ENCODE results near the gene CLDN7.
A peak's percentile ranks its signal among the peaks of the same experiment; 100 is the strongest.

CLDN7 gene

GRCh38 chr17:7292729-7293128 is 30.5 kb upstream of the CLDN7 start:
- DNase-seq (ENCODE audit: low spot score) (no peak), ATAC-seq (ENCODE audit: low read depth) (no peak)
- Histone ChIP-seq H3K27me3 (ENCODE audit: insufficient read depth, poor library complexity, severe bottlenecking) (no peaks in the 10 kb centered on the region), H3K4me1 (ENCODE audit: insufficient read depth, poor library complexity, severe bottlenecking) (peaks cover 9% of the 10 kb centered on the region), H3K4me3 (ENCODE audit: severe bottlenecking) (no peak overlapping the region), H3K27ac (ENCODE audit: poor library complexity, severe bottlenecking) (peak overlapping the region; percentile 45), H3K9me3 (ENCODE audit: severe bottlenecking) (no peaks in the 10 kb centered on the region), H3K36me3 (ENCODE audit: low read depth) (no peaks in the 10 kb centered on the region)
- TF ChIP-seq, protein P1, sequence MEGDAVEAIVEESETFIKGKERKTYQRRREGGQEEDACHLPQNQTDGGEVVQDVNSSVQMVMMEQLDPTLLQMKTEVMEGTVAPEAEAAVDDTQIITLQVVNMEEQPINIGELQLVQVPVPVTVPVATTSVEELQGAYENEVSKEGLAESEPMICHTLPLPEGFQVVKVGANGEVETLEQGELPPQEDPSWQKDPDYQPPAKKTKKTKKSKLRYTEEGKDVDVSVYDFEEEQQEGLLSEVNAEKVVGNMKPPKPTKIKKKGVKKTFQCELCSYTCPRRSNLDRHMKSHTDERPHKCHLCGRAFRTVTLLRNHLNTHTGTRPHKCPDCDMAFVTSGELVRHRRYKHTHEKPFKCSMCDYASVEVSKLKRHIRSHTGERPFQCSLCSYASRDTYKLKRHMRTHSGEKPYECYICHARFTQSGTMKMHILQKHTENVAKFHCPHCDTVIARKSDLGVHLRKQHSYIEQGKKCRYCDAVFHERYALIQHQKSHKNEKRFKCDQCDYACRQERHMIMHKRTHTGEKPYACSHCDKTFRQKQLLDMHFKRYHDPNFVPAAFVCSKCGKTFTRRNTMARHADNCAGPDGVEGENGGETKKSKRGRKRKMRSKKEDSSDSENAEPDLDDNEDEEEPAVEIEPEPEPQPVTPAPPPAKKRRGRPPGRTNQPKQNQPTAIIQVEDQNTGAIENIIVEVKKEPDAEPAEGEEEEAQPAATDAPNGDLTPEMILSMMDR (IDR thresholded peaks at IDR 0.05; ENCODE audit: poor library complexity, severe bottlenecking): no peak

DNA sequence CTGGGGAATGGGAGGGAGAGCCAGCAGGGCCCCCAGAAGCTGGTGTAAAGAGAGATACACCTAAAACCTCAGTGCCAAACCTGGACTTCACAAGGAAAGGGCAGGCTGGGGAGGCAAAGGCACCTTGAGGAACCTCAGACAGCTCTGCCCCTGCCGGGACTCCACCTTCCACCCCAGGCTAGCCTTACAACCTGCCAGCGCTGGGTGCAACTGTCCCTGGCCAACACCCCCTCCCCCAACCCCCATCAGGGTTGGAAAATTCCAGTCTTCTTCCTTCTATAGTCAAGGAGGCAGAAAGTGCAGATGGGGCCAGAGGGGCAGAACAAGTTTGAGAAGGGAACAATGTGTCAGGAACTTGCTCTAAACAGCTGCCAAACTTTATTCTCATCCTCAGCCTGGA is 29.9 kb upstream of the CLDN7 start:
- Histone ChIP-seq H3K9me3 (ENCODE audit: severe bottlenecking) (no peaks in the 10 kb centered on the region), H3K4me3 (ENCODE audit: severe bottlenecking) (no peak overlapping the region), H3K36me3 (ENCODE audit: low read depth) (no peaks in the 10 kb centered on the region), H3K4me1 (ENCODE audit: insufficient read depth, poor library complexity, severe bottlenecking) (peaks cover 9% of the 10 kb centered on the region), H3K27me3 (ENCODE audit: insufficient read depth, poor library complexity, severe bottlenecking) (no peaks in the 10 kb centered on the region), H3K27ac (ENCODE audit: poor library complexity, severe bottlenecking) (no peak overlapping the region)
- TF ChIP-seq, protein P1 (IDR thresholded peaks at IDR 0.05; ENCODE audit: poor library complexity, severe bottlenecking): no peak
- no peak for DNase-seq (ENCODE audit: low spot score)
- ATAC-seq (ENCODE audit: low read depth): no peak

- Histone ChIP-seq H3K27me3 (ENCODE audit: insufficient read depth, poor library complexity, severe bottlenecking) (no peaks in the 10 kb centered on the region), H3K4me1 (ENCODE audit: insufficient read depth, poor library complexity, severe bottlenecking) (peaks cover 9% of the 10 kb centered on the region), H3K27ac (ENCODE audit: poor library complexity, severe bottlenecking) (no peak overlapping the region), H3K36me3 (ENCODE audit: low read depth) (no peaks in the 10 kb centered on the region), H3K9me3 (ENCODE audit: severe bottlenecking) (no peaks in the 10 kb centered on the region), H3K4me3 (ENCODE audit: severe bottlenecking) (no peak overlapping the region)
- TF ChIP-seq, protein P1 (IDR thresholded peaks at IDR 0.05; ENCODE audit: poor library complexity, severe bottlenecking): no peak
- no peak for DNase-seq (ENCODE audit: low spot score)
- no peak for ATAC-seq (ENCODE audit: low read depth)
These were observed 28.4 kb upstream of the CLDN7 start for GRCh38 chr17:7290685-7291084.

DNA sequence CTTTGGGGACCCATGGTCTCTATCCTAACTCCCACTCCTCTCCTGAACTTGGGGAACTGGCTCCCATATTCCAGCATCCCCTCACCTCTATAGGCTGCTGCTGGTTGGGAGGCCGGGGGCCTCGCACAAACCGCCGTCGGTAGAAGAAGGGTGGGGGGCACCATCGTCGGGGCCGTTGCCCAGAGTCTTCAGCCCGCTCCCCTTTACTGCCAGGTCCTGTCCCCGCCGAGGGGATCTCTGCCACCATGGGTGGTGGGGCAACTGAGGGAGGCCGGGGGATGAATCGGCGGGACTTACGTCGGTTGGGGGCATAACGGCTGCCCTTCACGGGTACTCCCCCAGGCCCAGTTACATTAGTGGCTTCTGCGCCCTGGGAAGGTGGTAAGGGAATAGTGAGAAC is 27.9 kb upstream of the CLDN7 start:
- Histone ChIP-seq H3K27ac (ENCODE audit: poor library complexity, severe bottlenecking) (no peak overlapping the region), H3K4me1 (ENCODE audit: insufficient read depth, poor library complexity, severe bottlenecking) (peaks cover 9% of the 10 kb centered on the region), H3K27me3 (ENCODE audit: insufficient read depth, poor library complexity, severe bottlenecking) (no peaks in the 10 kb centered on the region), H3K9me3 (ENCODE audit: severe bottlenecking) (no peaks in the 10 kb centered on the region), H3K36me3 (ENCODE audit: low read depth) (no peaks in the 10 kb centered on the region), H3K4me3 (ENCODE audit: severe bottlenecking) (no peak overlapping the region)
- DNase-seq (ENCODE audit: low spot score) (no peak), ATAC-seq (ENCODE audit: low read depth) (no peak)
- TF ChIP-seq, protein P1 (IDR thresholded peaks at IDR 0.05; ENCODE audit: poor library complexity, severe bottlenecking): no peak

DNA sequence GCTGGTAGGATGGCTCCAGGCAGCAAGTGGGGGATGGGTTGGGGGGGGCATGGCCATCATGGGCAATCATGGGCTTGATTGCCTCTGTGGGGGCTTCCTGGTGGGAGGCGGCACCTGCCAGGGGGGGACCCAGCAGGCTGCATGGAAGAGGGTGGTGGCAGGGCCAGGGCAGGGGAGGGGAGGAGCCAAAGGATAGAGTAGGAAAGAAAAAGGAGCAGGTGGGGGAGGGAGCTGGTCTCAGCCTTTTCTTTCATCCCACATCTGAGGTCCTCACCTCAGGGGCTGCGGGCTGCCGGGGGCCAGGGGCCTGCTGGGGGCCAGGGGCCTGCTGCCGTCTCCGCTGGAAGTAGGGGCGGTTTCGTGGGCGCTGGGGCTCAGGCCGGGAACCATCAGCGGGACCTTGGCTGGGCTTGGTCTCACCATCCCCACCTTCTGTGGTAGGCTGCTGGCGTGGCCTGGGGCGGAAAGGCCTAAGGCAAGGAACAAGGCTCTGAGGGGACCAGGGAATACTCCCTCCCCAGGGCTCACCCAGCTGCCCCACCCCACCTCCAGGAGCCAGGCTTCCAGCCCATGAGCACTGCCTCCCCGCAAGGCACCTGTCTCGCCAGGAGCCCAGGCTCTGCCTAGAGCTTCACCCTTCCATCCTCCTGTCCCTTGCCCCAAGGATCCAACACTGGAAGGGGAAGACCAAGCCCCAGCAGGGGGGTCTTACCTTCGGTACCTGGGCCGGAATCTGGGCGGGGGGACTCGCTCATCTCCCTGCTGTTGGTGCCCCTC is 27.2 kb upstream of the CLDN7 start:
- TF ChIP-seq, protein P1 (IDR thresholded peaks at IDR 0.05; ENCODE audit: poor library complexity, severe bottlenecking): no peak
- Histone ChIP-seq H3K27ac (ENCODE audit: poor library complexity, severe bottlenecking) (no peak overlapping the region), H3K27me3 (ENCODE audit: insufficient read depth, poor library complexity, severe bottlenecking) (no peaks in the 10 kb centered on the region), H3K9me3 (ENCODE audit: severe bottlenecking) (no peaks in the 10 kb centered on the region), H3K36me3 (ENCODE audit: low read depth) (no peaks in the 10 kb centered on the region), H3K4me3 (ENCODE audit: severe bottlenecking) (no peak overlapping the region), H3K4me1 (ENCODE audit: insufficient read depth, poor library complexity, severe bottlenecking) (peaks cover 7% of the 10 kb centered on the region)
- ATAC-seq (ENCODE audit: low read depth): no peak
- DNase-seq (ENCODE audit: low spot score): no peak
